ENCODE measurements around the gene IQSEC1. TPM values are rescaled to one million over a fixed set of nuclear protein-coding genes. Genes with fewer than 3 reads are reported as not detected.

Gene IQSEC1
- total RNA-seq, 4 donors from 2014 or later: 31.9 to 35.8 (median 34.8) TPM

GRCh38 chr3:13091898-13092611 is 18.8 kb upstream of the IQSEC1 start:
- intact Hi-C loops (cut with DNase I; ENCODE audit: low total_unique reads): loop anchor here (5.0 to 10.0 kb wide), 4 partner anchors 363 to 793 kb away; partner anchors contain the start of gene WNT7A
- WGBS, 2 donors: 32 to 37% methylated on average over 17 to 20 of the region's 20 CpGs
- no peak overlapping the region for H3K4me3 ChIP-seq (ENCODE audit: low read depth, poor library complexity, severe bottlenecking)
- peak in 1 of 3 donors; percentile 53 for TF ChIP-seq CTCF (IDR thresholded peaks at IDR 0.05)
- no peak for TF ChIP-seq POLR2A (IDR thresholded peaks at IDR 0.05)
- DNase-seq (ENCODE audit: low spot score in 2 of 2): peak; percentile 86 to 97

GRCh38 chr3:13088028-13089006 is 15.1 kb upstream of the IQSEC1 start:
- intact Hi-C loops (cut with DNase I; ENCODE audit: low total_unique reads): no loop called here
- 67 to 79% methylated on average over 14 of the region's 14 CpGs for WGBS, 2 donors
- no peak for DNase-seq (ENCODE audit: low spot score in 2 of 2)
- H3K4me3 ChIP-seq (ENCODE audit: low read depth, poor library complexity, severe bottlenecking): no peak overlapping the region
- TF ChIP-seq CTCF (IDR thresholded peaks at IDR 0.05): no peak
- TF ChIP-seq POLR2A (IDR thresholded peaks at IDR 0.05): no peak

- no peak for DNase-seq (ENCODE audit: low spot score in 2 of 2)
- H3K4me3 ChIP-seq (ENCODE audit: low read depth, poor library complexity, severe bottlenecking): no peak overlapping the region
- 70 to 77% methylated on average over 11 of the region's 11 CpGs for WGBS, 2 donors
- intact Hi-C loops (cut with DNase I; ENCODE audit: low total_unique reads): no loop called here
- TF ChIP-seq POLR2A (IDR thresholded peaks at IDR 0.05): no peak
- TF ChIP-seq CTCF (IDR thresholded peaks at IDR 0.05): no peak
These were observed 14.2 kb upstream of the IQSEC1 start for GRCh38 chr3:13087320-13087990.

- DNase-seq (ENCODE audit: low spot score in 2 of 2): no peak
- 87 to 91% methylated on average over 7 of the region's 7 CpGs for WGBS, 2 donors
- intact Hi-C loops (cut with DNase I; ENCODE audit: low total_unique reads): no loop called here
- TF ChIP-seq CTCF (IDR thresholded peaks at IDR 0.05) (no peak), POLR2A (IDR thresholded peaks at IDR 0.05) (no peak)
- H3K4me3 ChIP-seq (ENCODE audit: low read depth, poor library complexity, severe bottlenecking): no peak overlapping the region
These were observed 13.3 kb upstream of the IQSEC1 start for GRCh38 chr3:13086531-13086981.

- intact Hi-C loops (cut with DNase I; ENCODE audit: low total_unique reads): no loop called here
- TF ChIP-seq CTCF (IDR thresholded peaks at IDR 0.05): no peak
- no peak for TF ChIP-seq POLR2A (IDR thresholded peaks at IDR 0.05)
- 94 to 97% methylated on average over 8 of the region's 8 CpGs for WGBS, 2 donors
- DNase-seq (ENCODE audit: low spot score in 2 of 2): no peak
- H3K4me3 ChIP-seq (ENCODE audit: low read depth, poor library complexity, severe bottlenecking): no peak overlapping the region
These were observed 12.6 kb upstream of the IQSEC1 start for GRCh38 chr3:13085846-13086179.

Data from lower leg skin (tissue), 4 donors.